Gastroesophageal sphincter (tissue), 4 donors: Measurements from ENCODE around the gene ACSL6. TPM values are rescaled to one million over a fixed set of nuclear protein-coding genes. Genes with fewer than 3 reads are reported as not detected.

Source experiments
- ATAC-seq: fragments of 150-250 bp; one replicate; pipeline ENCODE4 v1.9.1; 2016; ENCODE audit warnings: mild to moderate bottlenecking, moderate library complexity
- H3K27ac ChIP-seq, 4 donors: fragments of 200-600 bp; sonication (generic) in 3 of 4; 1 replicate in 3 of 4; 2 replicates in 1 of 4; pipeline ENCODE4 v1.5.1; 2016 to 2019
- H3K27me3 ChIP-seq: fragments of 200-600 bp; sonication (generic); one replicate; pipeline ENCODE4 v1.5.1; 2019
- H3K36me3 ChIP-seq, 2 donors: fragments of 200-600 bp; sonication (generic); one replicate each; pipeline ENCODE4 v1.5.1; 2019; ENCODE audit warnings: control low read depth in 1 of 2
- H3K4me1 ChIP-seq, 3 donors: fragments of 200-600 bp; sonication (generic); 1 replicate in 2 of 3; 2 replicates in 1 of 3; pipeline ENCODE4 v1.5.1; 2016 to 2019; ENCODE audit warnings: control low read depth in 2 of 3
- H3K4me3 ChIP-seq, 2 donors: fragments of 200-600 bp; sonication (generic); one replicate each; pipeline ENCODE4 v1.5.1; 2019; ENCODE audit warnings: mild to moderate bottlenecking in 1 of 2, moderate library complexity in 1 of 2
- H3K9me3 ChIP-seq, 3 donors: fragments of 200-600 bp; sonication (generic); one replicate each; pipeline ENCODE4 v1.5.1; 2017 to 2019; ENCODE audit warnings: control low read depth in 2 of 3
- CTCF ChIP-seq, 4 experiments: fragments of 200-600 bp in 2 of 4; fragments of 450-650 bp in 2 of 4; sonication (generic) in 1 of 4; IDR thresholded peaks; one replicate each; pipeline ENCODE4 v1.5.1; 2017 to 2019; ENCODE audit warnings: antibody characterized with exemption in 4 of 4, mild to moderate bottlenecking in 2 of 4, moderate library complexity in 2 of 4
- EP300 ChIP-seq: sonication (generic); formaldehyde crosslinking; IDR thresholded peaks from one replicate; pipeline ENCODE4 v1.6.1; 2017; ENCODE audit warnings: antibody characterized with exemption, mild to moderate bottlenecking
- POLR2A ChIP-seq, 2 donors: fragments of 450-650 bp; IDR thresholded peaks; one replicate each; pipeline ENCODE4 v1.6.1; 2017; ENCODE audit warnings: antibody characterized with exemption in 2 of 2, mild to moderate bottlenecking in 2 of 2, moderate library complexity in 1 of 2
- POLR2AphosphoS5 ChIP-seq: sonication (generic); formaldehyde crosslinking; IDR thresholded peaks from one replicate; pipeline ENCODE4 v1.6.1; 2017; ENCODE audit warnings: antibody characterized with exemption
- WGBS, 2 donors: methylation state at CpG; one replicate each; pipeline ENCODE4 v1.1.5; 2018; ENCODE audit warnings: low coverage in 1 of 2; 5-methylcytosine and 5-hydroxymethylcytosine counted together
- total RNA-seq, 4 donors: library from RNA; depleted of rRNA; stranded (reverse); fragments of >200 nt; gene quantifications; one replicate each; pipeline ENCODE4 v1.1.0, GENCODE V29; 2016

The ACSL6 gene
- total RNA-seq, 4 donors from 2014 or later = 1.3 to 3.6 (median 2.6) TPM

- Histone ChIP-seq H3K9me3 (no peaks in the 10 kb centered on the region), H3K36me3 (no peaks in the 10 kb centered on the region), H3K4me3 (no peak overlapping the region), H3K4me1 (no peaks in the 10 kb centered on the region), H3K27ac (no peak overlapping the region), H3K27me3 (no peaks in the 10 kb centered on the region)
- TF ChIP-seq POLR2A (IDR thresholded peaks at IDR 0.05) (no peak), EP300 (no peak), POLR2AphosphoS5 (no peak), CTCF (IDR thresholded peaks at IDR 0.05) (no peak)
- no peak for ATAC-seq
- 83 to 89% methylated on average over 5 to 17 of the region's 37 CpGs for WGBS, 2 donors
Measured at GRCh38 chr5:131944702-131945550, 66.5 kb downstream of the ACSL6 start.

- H3K4me3 ChIP-seq = no peak overlapping the region
- TF ChIP-seq POLR2A (IDR thresholded peaks at IDR 0.05) = no peak
- no peak for TF ChIP-seq EP300
- no peak for TF ChIP-seq CTCF (IDR thresholded peaks at IDR 0.05)
- TF ChIP-seq POLR2AphosphoS5 = no peak
- H3K27me3 ChIP-seq = no peaks in the 10 kb centered on the region
- no peaks in the 10 kb centered on the region for H3K36me3 ChIP-seq
- no peak for ATAC-seq
- WGBS, 2 donors = 94% methylated on average over 2 of the region's 2 CpGs; no CpG with 5 or more reads in 1 of the 2 donors
- no peak overlapping the region for H3K27ac ChIP-seq
- H3K4me1 ChIP-seq = no peaks in the 10 kb centered on the region
- no peaks in the 10 kb centered on the region for H3K9me3 ChIP-seq
Measured at GRCh38 chr5:131943916-131944315, 67.5 kb downstream of the ACSL6 start.

GRCh38 chr5:131942016-131942415 lies 69.4 kb downstream of the ACSL6 start:
- H3K36me3 ChIP-seq = no peaks in the 10 kb centered on the region
- no peak overlapping the region for H3K4me3 ChIP-seq
- no peaks in the 10 kb centered on the region for H3K4me1 ChIP-seq
- H3K27ac ChIP-seq = no peak overlapping the region
- H3K9me3 ChIP-seq = no peaks in the 10 kb centered on the region
- no peaks in the 10 kb centered on the region for H3K27me3 ChIP-seq
- TF ChIP-seq CTCF (IDR thresholded peaks at IDR 0.05) (no peak), EP300 (no peak), POLR2A (IDR thresholded peaks at IDR 0.05) (no peak), POLR2AphosphoS5 (no peak)
- ATAC-seq = no peak

- 47 to 74% methylated on average over 3 of the region's 3 CpGs for WGBS, 2 donors
- TF ChIP-seq EP300 (no peak), CTCF (IDR thresholded peaks at IDR 0.05) (no peak), POLR2A (IDR thresholded peaks at IDR 0.05) (no peak), POLR2AphosphoS5 (no peak)
- ATAC-seq = no peak
- H3K27ac ChIP-seq = no peak overlapping the region
- no peaks in the 10 kb centered on the region for H3K27me3 ChIP-seq
- H3K36me3 ChIP-seq = no peaks in the 10 kb centered on the region
- no peaks in the 10 kb centered on the region for H3K9me3 ChIP-seq
- H3K4me3 ChIP-seq = no peak overlapping the region
- no peaks in the 10 kb centered on the region for H3K4me1 ChIP-seq
Measured at GRCh38 chr5:131939690-131940345, 71.6 kb downstream of the ACSL6 start.

- Histone ChIP-seq H3K4me3 (no peak overlapping the region), H3K9me3 (peaks cover 0 to 33% (median 0%) of the 10 kb centered on the region in 3 donors), H3K27me3 (no peaks in the 10 kb centered on the region), H3K27ac (no peak overlapping the region), H3K36me3 (no peaks in the 10 kb centered on the region), H3K4me1 (no peaks in the 10 kb centered on the region)
- no peak for ATAC-seq
- TF ChIP-seq EP300 (no peak), CTCF (IDR thresholded peaks at IDR 0.05) (no peak), POLR2A (IDR thresholded peaks at IDR 0.05) (no peak), POLR2AphosphoS5 (no peak)
- 53 to 78% methylated on average over 1 to 2 of the region's 2 CpGs for WGBS, 2 donors
Measured at GRCh38 chr5:131932235-131932634, 79.2 kb downstream of the ACSL6 start.
